Measurements from ENCODE around the gene SEMA4G. TPM values are rescaled to one million over a fixed set of nuclear protein-coding genes. Genes with fewer than 3 reads are reported as not detected.
A peak's percentile ranks its signal among the peaks of the same experiment; 100 is the strongest.

The SEMA4G gene
- total RNA-seq, 6 donors from 2014 or later: 5.4 to 20.4 (median 8.5) TPM

DNA sequence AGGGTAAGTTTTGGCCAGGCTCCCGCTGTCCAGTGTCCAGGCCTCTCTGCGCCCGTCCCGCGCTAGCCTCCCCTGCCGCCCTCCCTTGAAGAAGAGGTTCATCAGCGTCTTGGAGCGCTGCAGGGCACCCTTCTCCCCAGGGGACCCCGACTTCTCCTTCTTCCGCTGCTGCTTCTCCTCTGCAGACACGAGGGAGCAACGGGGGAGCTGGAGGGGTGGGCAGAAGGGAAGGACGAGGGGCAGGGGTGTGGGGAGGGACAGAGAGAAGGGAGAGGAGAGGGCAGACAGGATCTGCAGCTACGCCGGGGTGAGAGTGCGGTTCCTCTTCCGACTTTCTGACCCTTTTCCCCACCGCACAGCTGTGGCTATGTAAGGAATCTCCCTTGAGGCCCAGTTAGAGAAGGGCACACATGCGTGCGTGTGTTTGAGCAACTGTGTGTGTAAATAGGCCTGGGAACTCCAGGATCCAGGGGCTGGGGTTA, 48.9 kb downstream of the SEMA4G start:
- DNase-seq (peak in 1 of 2 donors; percentile 62), ATAC-seq (ENCODE audit: low FRiP score in 2 of 2) (no peak)
- no peak overlapping the region for H3K4me3 ChIP-seq
- no peaks in the 10 kb centered on the region for H3K36me3 ChIP-seq
- no peaks in the 10 kb centered on the region for H3K9me3 ChIP-seq
- H3K27ac ChIP-seq: no peak overlapping the region
- TF ChIP-seq CTCF (IDR thresholded peaks at IDR 0.05): no peak
- TF ChIP-seq POLR2AphosphoS5 (IDR thresholded peaks at IDR 0.05): no peak
- TF ChIP-seq POLR2A (IDR thresholded peaks at IDR 0.05): no peak
- no peak for TF ChIP-seq EP300 (IDR thresholded peaks at IDR 0.05)
- peaks cover 0 to 5% (median 2%) of the 10 kb centered on the region in 4 donors for H3K27me3 ChIP-seq
- H3K4me1 ChIP-seq: peaks cover 11 to 18% (median 12%) of the 10 kb centered on the region in 4 donors
- 44 to 46% methylated on average over 20 of the region's 20 CpGs for WGBS, 2 donors

DNA sequence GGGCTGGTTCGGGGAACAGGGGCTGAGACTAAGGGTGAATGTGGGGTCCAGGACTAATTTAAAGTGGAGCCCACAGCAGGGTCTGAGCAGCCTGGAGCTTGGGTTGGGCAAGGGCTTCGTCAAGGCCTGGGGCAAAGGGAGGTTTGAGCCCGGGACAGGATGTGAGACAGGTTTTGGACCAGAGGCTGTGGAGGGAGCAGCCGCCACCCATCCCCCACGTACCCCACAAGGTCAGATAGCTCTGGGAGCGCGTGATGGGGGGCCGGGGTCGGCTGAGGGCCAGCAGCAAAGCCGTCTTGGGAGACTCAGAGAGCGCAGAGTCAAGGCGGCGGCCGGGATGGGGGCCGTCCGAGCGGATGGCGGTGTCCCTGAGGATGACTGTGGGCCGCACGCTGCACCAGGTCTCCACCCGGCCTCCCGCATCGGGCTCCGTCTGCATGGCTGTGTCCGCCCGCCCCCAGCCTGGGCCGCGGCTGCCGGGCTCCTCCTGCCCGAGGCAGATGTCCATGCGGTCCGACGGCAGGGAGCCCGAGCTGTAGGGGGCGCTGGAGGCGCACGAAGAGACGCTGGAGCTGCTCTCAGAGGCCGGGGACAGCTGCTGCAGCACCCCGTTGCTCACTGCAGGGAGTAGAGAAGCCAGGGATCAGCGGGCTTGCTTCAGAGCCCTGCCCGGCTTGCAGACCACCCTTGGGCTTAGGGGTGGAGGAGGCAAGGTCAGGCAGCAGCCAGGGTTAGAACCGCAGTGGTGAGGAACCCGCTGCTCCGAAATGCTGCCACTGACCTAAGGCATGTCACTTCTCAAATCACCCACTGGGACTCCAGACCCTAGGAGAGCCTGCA, 49.5 kb downstream of the SEMA4G start:
- DNase-seq: peak; percentile 82 to 95
- Histone ChIP-seq H3K4me3 (no peak overlapping the region), H3K36me3 (no peaks in the 10 kb centered on the region), H3K27me3 (peaks cover 0 to 5% (median 2%) of the 10 kb centered on the region in 4 donors), H3K9me3 (no peaks in the 10 kb centered on the region), H3K4me1 (peaks cover 6 to 14% (median 8%) of the 10 kb centered on the region in 4 donors), H3K27ac (no peak overlapping the region)
- 23 to 39% methylated on average over 18 to 24 of the region's 45 CpGs for WGBS, 2 donors
- peak; percentile 59 to 85 (median 80) for TF ChIP-seq CTCF (IDR thresholded peaks at IDR 0.05)
- TF ChIP-seq POLR2A (IDR thresholded peaks at IDR 0.05): no peak
- no peak for TF ChIP-seq POLR2AphosphoS5 (IDR thresholded peaks at IDR 0.05)
- TF ChIP-seq EP300 (IDR thresholded peaks at IDR 0.05): no peak
- peak; percentile 2 to 88 for ATAC-seq (ENCODE audit: low FRiP score in 2 of 2)

Small RNA genes lying within 50 kb of the gene (small RNA-seq; reads per million reads assigned to genes)
- 0 reads per million in 4 donors for gene MIR608

Other genes starting within 250 kb of the SEMA4G start
- gene PAX2, start 223.9 kb upstream of the SEMA4G start, total RNA-seq: under 1 TPM in 1 of 6 donors, not detected in 5; 0.07 TPM
- 10 to 100 TPM; 13.4 to 60.8 (median 28.2) TPM for gene SLF2, start 56.5 kb upstream of the SEMA4G start, total RNA-seq
- 10 to 100 TPM; 40.2 to 72.1 (median 63.5) TPM for gene MRPL43, start 18.0 kb downstream of the SEMA4G start, total RNA-seq
- gene TWNK, start 18.0 kb downstream of the SEMA4G start, total RNA-seq: 1 to 10 TPM; 2.6 to 9.1 (median 5.8) TPM
- 100 to 1,000 TPM in 2 of 6 donors, 10 to 100 TPM in 4; 42.5 to 105 (median 60.1) TPM for gene LZTS2, start 30.3 kb downstream of the SEMA4G start, total RNA-seq
- 1 to 10 TPM in 5 of 6 donors, under 1 TPM in 1; 0.39 to 2.4 (median 1.7) TPM for gene PDZD7, start 61.6 kb downstream of the SEMA4G start, total RNA-seq
- gene SFXN3, start 61.7 kb downstream of the SEMA4G start, total RNA-seq: 100 to 1,000 TPM in 3 of 6 donors, 10 to 100 TPM in 3; 59.6 to 360 (median 100) TPM
- 10 to 100 TPM in 3 of 6 donors, 1 to 10 TPM in 3; 3.8 to 11.9 (median 9.8) TPM for gene KAZALD1, start 92.5 kb downstream of the SEMA4G start, total RNA-seq
- not detected for gene TLX1, start 161.8 kb downstream of the SEMA4G start, total RNA-seq